DND-41 (cell line): ENCODE data around the gene EDIL3.

Experiments used
- ATAC-seq: fragments of 200-7000 bp; cut with Tn5 transposase; 3 replicates; pipeline ENCODE4 v1.9.1; 2021; ENCODE audit warnings: low read depth; ENCODE audit not compliant: insufficient read depth
- DNase-seq: peaks from one replicate; pipeline ENCODE4 v3.0.0-alpha.2; 2020
- H2AFZ ChIP-seq: 2 replicates; pipeline ENCODE4 v1.6.0; 2012; ENCODE audit warnings: low read depth, low read length
- H3K27ac ChIP-seq: 2 replicates; pipeline ENCODE4 v1.5.1; 2012; ENCODE audit warnings: low read length, inconsistent platforms
- H3K27me3 ChIP-seq: fragments of 200-600 bp; sonication (generic); 2 replicates; pipeline ENCODE4 v1.6.0; 2012; ENCODE audit warnings: low read length, mild to moderate bottlenecking, inconsistent platforms; ENCODE audit not compliant: insufficient read depth, poor library complexity
- H3K36me3 ChIP-seq: 2 replicates; pipeline ENCODE4 v1.5.1; 2012; ENCODE audit warnings: low read length, inconsistent platforms; ENCODE audit not compliant: insufficient read depth
- H3K4me1 ChIP-seq: 2 replicates; pipeline ENCODE4 v1.5.1; 2012; ENCODE audit warnings: mild to moderate bottlenecking, low read length; ENCODE audit not compliant: insufficient read depth
- H3K4me2 ChIP-seq: 2 replicates; pipeline ENCODE4 v1.6.0; 2012; ENCODE audit warnings: mild to moderate bottlenecking, moderate library complexity, low read length, inconsistent platforms; ENCODE audit not compliant: insufficient read depth
- H3K4me3 ChIP-seq, 2 experiments: fragments of 200-600 bp in 1 of 2; shearing (Covaris generic) in 1 of 2; 2 replicates each; pipeline ENCODE4 v1.5.1; 2012 to 2016; ENCODE audit warnings: inconsistent platforms in 2 of 2, low read length in 2 of 2, mild to moderate bottlenecking in 2 of 2, low read depth in 1 of 2, moderate library complexity in 1 of 2
- H3K79me2 ChIP-seq: 2 replicates; pipeline ENCODE4 v1.6.0; 2012; ENCODE audit warnings: low read length, inconsistent platforms; ENCODE audit not compliant: insufficient read depth
- H3K9ac ChIP-seq: 2 replicates; pipeline ENCODE4 v1.6.0; 2012; ENCODE audit warnings: low read depth, mild to moderate bottlenecking, inconsistent platforms, low read length, moderate library complexity
- H3K9me3 ChIP-seq: 2 replicates; pipeline ENCODE4 v1.5.1; 2012; ENCODE audit warnings: low read length, moderate library complexity, mild to moderate bottlenecking, inconsistent platforms; ENCODE audit not compliant: insufficient read depth, severe bottlenecking
- H4K20me1 ChIP-seq: 2 replicates; pipeline ENCODE4 v1.6.0; 2012; ENCODE audit warnings: low read length; ENCODE audit not compliant: insufficient read depth
- CTCF ChIP-seq: IDR thresholded peaks from 2 replicates; pipeline ENCODE4 v1.5.1; 2012; ENCODE audit warnings: borderline replicate concordance, low read length, moderate library complexity, mild to moderate bottlenecking; ENCODE audit not compliant: poor library complexity, severe bottlenecking; ENCODE audit errors: extremely low read depth
- EZH2 ChIP-seq: IDR thresholded peaks from 3 replicates; pipeline ENCODE4 v1.6.1; 2012; ENCODE audit warnings: borderline replicate concordance, low read depth, mild to moderate bottlenecking, moderate library complexity, low read length, inconsistent platforms; ENCODE audit not compliant: severe bottlenecking

EDIL3 gene

GRCh38 chr5:84304599-84304998 is 80.1 kb downstream of the EDIL3 start:
- Histone ChIP-seq H3K4me3 (no peak overlapping the region), H3K4me1 (no peaks in the 10 kb centered on the region), H2AFZ (no peak overlapping the region), H3K27me3 (no peaks in the 10 kb centered on the region), H3K36me3 (no peaks in the 10 kb centered on the region), H3K27ac (no peak overlapping the region), H3K9me3 (no peaks in the 10 kb centered on the region), H3K9ac (no peak overlapping the region), H3K4me2 (no peak overlapping the region), H3K79me2 (no peaks in the 10 kb centered on the region), H4K20me1 (no peaks in the 10 kb centered on the region)
- DNase-seq (no peak), ATAC-seq (no peak)
- TF ChIP-seq CTCF: no peak
- TF ChIP-seq EZH2: no peak

- H3K4me3 ChIP-seq: no peak overlapping the region
- no peak overlapping the region for H3K4me2 ChIP-seq
- H4K20me1 ChIP-seq: no peaks in the 10 kb centered on the region
- DNase-seq (no peak), ATAC-seq (no peak)
- no peak overlapping the region for H2AFZ ChIP-seq
- H3K9ac ChIP-seq: no peak overlapping the region
- H3K27ac ChIP-seq: no peak overlapping the region
- H3K4me1 ChIP-seq: no peaks in the 10 kb centered on the region
- no peaks in the 10 kb centered on the region for H3K36me3 ChIP-seq
- TF ChIP-seq CTCF: no peak
- no peak for TF ChIP-seq EZH2
- no peaks in the 10 kb centered on the region for H3K27me3 ChIP-seq
- H3K79me2 ChIP-seq: no peaks in the 10 kb centered on the region
- no peaks in the 10 kb centered on the region for H3K9me3 ChIP-seq
Observed at GRCh38 chr5:84303315-84303714, 81.4 kb downstream of the EDIL3 start.

GRCh38 chr5:84301535-84301934 is 83.1 kb downstream of the EDIL3 start:
- Histone ChIP-seq H3K27ac (no peak overlapping the region), H4K20me1 (no peaks in the 10 kb centered on the region), H3K4me2 (no peak overlapping the region), H3K36me3 (no peaks in the 10 kb centered on the region), H2AFZ (no peak overlapping the region), H3K4me1 (no peaks in the 10 kb centered on the region), H3K79me2 (no peaks in the 10 kb centered on the region), H3K9me3 (no peaks in the 10 kb centered on the region), H3K27me3 (no peaks in the 10 kb centered on the region), H3K9ac (no peak overlapping the region), H3K4me3 (no peak overlapping the region)
- ATAC-seq (no peak), DNase-seq (no peak)
- TF ChIP-seq EZH2: no peak
- TF ChIP-seq CTCF: no peak

GRCh38 chr5:84299959-84300358 is 84.7 kb downstream of the EDIL3 start:
- no peaks in the 10 kb centered on the region for H3K27me3 ChIP-seq
- H3K9me3 ChIP-seq: no peaks in the 10 kb centered on the region
- H3K4me3 ChIP-seq: no peak overlapping the region
- H3K9ac ChIP-seq: no peak overlapping the region
- no peak for TF ChIP-seq EZH2
- no peak for TF ChIP-seq CTCF
- H3K36me3 ChIP-seq: no peaks in the 10 kb centered on the region
- no peak overlapping the region for H3K4me2 ChIP-seq
- H3K27ac ChIP-seq: no peak overlapping the region
- H3K4me1 ChIP-seq: no peaks in the 10 kb centered on the region
- no peak overlapping the region for H2AFZ ChIP-seq
- no peaks in the 10 kb centered on the region for H4K20me1 ChIP-seq
- DNase-seq (no peak), ATAC-seq (no peak)
- no peaks in the 10 kb centered on the region for H3K79me2 ChIP-seq
